Esophagus muscularis mucosa (tissue), 4 donors: ENCODE results near the gene GRID1. TPM values are rescaled to one million over a fixed set of nuclear protein-coding genes. Genes with fewer than 3 reads are reported as not detected.

Experiments used
- DNase-seq: peaks from one replicate; pipeline ENCODE4 v3.0.0-alpha.2; 2017; ENCODE audit errors: extremely low spot score
- H3K27ac ChIP-seq, 4 donors: fragments of 200-600 bp; sonication (generic); replicated peaks in 1 of 4; 1 replicate in 3 of 4; 2 replicates in 1 of 4; pipeline ENCODE4 v1.5.1; 2016 to 2019; ENCODE audit warnings: mild to moderate bottlenecking in 1 of 4
- H3K27me3 ChIP-seq, 4 donors: fragments of 200-600 bp; sonication (generic); one replicate each; pipeline versions ENCODE4 v1.5.1 to v1.6.0; 2016 to 2019
- H3K36me3 ChIP-seq, 4 donors: fragments of 200-600 bp; sonication (generic); one replicate each; pipeline ENCODE4 v1.5.1; 2016 to 2019
- H3K4me1 ChIP-seq, 4 donors: fragments of 200-600 bp; sonication (generic); one replicate each; pipeline ENCODE4 v1.5.1; 2016 to 2019
- H3K4me3 ChIP-seq, 4 donors: fragments of 200-600 bp; sonication (generic); 1 replicate in 2 of 4; 2 replicates in 2 of 4; pipeline ENCODE4 v1.5.1; 2016 to 2019; ENCODE audit warnings: mild to moderate bottlenecking in 4 of 4, moderate library complexity in 1 of 4
- H3K9me3 ChIP-seq, 4 donors: fragments of 200-600 bp; sonication (generic); 1 replicate in 3 of 4; 2 replicates in 1 of 4; pipeline ENCODE4 v1.5.1; 2016 to 2019
- EP300 ChIP-seq: sonication (generic); formaldehyde crosslinking; IDR thresholded peaks from one replicate; pipeline ENCODE4 v1.6.1; 2017; ENCODE audit warnings: antibody characterized with exemption
- POLR2A ChIP-seq: fragments of 450-650 bp; IDR thresholded peaks from one replicate; pipeline ENCODE4 v1.6.1; 2017; ENCODE audit warnings: antibody characterized with exemption, moderate library complexity, mild to moderate bottlenecking, low read depth
- POLR2AphosphoS5 ChIP-seq, 2 donors: sonication (generic); formaldehyde crosslinking; IDR thresholded peaks; one replicate each; pipeline ENCODE4 v1.6.1; 2017; ENCODE audit warnings: antibody characterized with exemption in 2 of 2
- WGBS: methylation state at CpG from one replicate; pipeline ENCODE4 v1.1.5; 2018; 5-methylcytosine and 5-hydroxymethylcytosine counted together
- intact Hi-C: fragments of 100-400 bp; cut with DNase I; formaldehyde crosslinking; loops from one replicate; pipeline ENCODE4 v1.15.1; 2023
- total RNA-seq, 4 donors: library from RNA; depleted of rRNA; stranded (reverse); fragments of >200 nt; gene quantifications; one replicate each; pipeline versions ENCODE4 v1.1.0 to v1.2.1, GENCODE V29; 2016
- TF ChIP-seq, protein P1 (sequence below), 3 experiments: fragments of 200-600 bp in 2 of 3; fragments of 450-650 bp in 1 of 3; sonication (generic) in 2 of 3; IDR thresholded peaks; one replicate each; pipeline ENCODE4 v1.5.1; 2017 to 2019; ENCODE audit warnings: antibody characterized with exemption in 3 of 3, mild to moderate bottlenecking in 2 of 3, moderate library complexity in 1 of 3

GRID1 gene
- total RNA-seq, 4 donors from 2014 or later, result under 0.01 to 1.3 (median 1.1) TPM

DNA sequence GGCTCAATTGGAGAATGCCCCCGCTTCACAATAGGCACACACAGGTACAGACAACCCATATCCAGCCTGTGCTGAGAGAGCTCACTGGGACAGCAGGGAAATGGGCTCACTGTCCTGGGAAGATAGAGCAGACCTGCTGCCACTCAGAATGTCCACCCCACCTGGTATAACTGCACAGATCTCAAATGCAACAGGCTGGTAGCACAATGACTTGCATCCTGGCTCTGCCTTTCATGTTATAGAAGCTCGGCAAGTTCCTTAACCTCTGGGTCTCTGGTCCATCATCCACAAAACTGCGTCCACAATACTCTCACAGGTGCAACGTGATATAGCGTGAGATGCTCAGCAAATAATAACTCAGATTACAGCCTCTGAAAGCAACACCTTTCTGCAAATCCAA, 295.4 kb downstream of the GRID1 start:
- no peak for DNase-seq
- Histone ChIP-seq H3K4me3 (no peak overlapping the region), H3K36me3 (no peaks in the 10 kb centered on the region), H3K9me3 (no peaks in the 10 kb centered on the region), H3K27ac (no peak overlapping the region), H3K27me3 (peaks cover 0 to 5% (median 0%) of the 10 kb centered on the region in 4 donors), H3K4me1 (no peaks in the 10 kb centered on the region)
- WGBS, result 80% methylated on average over 5 of the region's 5 CpGs
- intact Hi-C loops, result no loop called here
- no peak for TF ChIP-seq EP300

DNA sequence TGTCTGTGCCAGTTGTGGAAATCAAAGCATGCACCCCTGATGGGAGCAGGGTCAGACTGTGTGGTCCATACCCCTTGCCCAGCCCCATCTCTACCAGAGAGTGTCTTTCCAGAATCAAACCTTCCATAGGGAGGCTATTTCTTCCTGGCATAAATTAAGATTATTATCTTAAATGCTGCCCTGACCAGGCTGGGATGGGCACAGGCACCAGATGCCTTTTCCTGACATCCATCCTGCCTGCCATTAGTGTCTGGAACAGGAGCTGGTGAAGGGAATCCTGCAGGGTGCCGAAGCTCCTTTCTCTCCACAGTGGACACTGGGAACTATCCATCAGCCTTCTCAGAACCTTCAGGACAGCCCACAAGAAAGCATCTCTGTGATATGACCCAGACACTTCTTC, 296.3 kb downstream of the GRID1 start:
- Histone ChIP-seq H3K27me3 (peaks cover 0 to 8% (median 0%) of the 10 kb centered on the region in 4 donors), H3K36me3 (no peaks in the 10 kb centered on the region), H3K4me1 (no peaks in the 10 kb centered on the region), H3K9me3 (no peaks in the 10 kb centered on the region), H3K4me3 (no peak overlapping the region), H3K27ac (no peak overlapping the region)
- intact Hi-C loops, result no loop called here
- 86% methylated on average over 1 of the region's 1 CpG for WGBS
- no peak for DNase-seq
- TF ChIP-seq POLR2A (no peak), POLR2AphosphoS5 (IDR thresholded peaks at IDR 0.05) (no peak), EP300 (no peak)
- TF ChIP-seq, protein P1, sequence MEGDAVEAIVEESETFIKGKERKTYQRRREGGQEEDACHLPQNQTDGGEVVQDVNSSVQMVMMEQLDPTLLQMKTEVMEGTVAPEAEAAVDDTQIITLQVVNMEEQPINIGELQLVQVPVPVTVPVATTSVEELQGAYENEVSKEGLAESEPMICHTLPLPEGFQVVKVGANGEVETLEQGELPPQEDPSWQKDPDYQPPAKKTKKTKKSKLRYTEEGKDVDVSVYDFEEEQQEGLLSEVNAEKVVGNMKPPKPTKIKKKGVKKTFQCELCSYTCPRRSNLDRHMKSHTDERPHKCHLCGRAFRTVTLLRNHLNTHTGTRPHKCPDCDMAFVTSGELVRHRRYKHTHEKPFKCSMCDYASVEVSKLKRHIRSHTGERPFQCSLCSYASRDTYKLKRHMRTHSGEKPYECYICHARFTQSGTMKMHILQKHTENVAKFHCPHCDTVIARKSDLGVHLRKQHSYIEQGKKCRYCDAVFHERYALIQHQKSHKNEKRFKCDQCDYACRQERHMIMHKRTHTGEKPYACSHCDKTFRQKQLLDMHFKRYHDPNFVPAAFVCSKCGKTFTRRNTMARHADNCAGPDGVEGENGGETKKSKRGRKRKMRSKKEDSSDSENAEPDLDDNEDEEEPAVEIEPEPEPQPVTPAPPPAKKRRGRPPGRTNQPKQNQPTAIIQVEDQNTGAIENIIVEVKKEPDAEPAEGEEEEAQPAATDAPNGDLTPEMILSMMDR (IDR thresholded peaks at IDR 0.05), result no peak

- Histone ChIP-seq H3K27me3 (peaks cover 0 to 11% (median 0%) of the 10 kb centered on the region in 4 donors), H3K4me3 (no peak overlapping the region), H3K9me3 (no peaks in the 10 kb centered on the region), H3K27ac (no peak overlapping the region), H3K4me1 (no peaks in the 10 kb centered on the region), H3K36me3 (no peaks in the 10 kb centered on the region)
- TF ChIP-seq POLR2A (no peak), EP300 (no peak), POLR2AphosphoS5 (IDR thresholded peaks at IDR 0.05) (no peak)
- TF ChIP-seq, protein P1 (IDR thresholded peaks at IDR 0.05), result no peak
- intact Hi-C loops, result no loop called here
- 75% methylated on average over 10 of the region's 10 CpGs for WGBS
- no peak for DNase-seq
Measured at GRCh38 chr10:86068231-86069054, 298.2 kb downstream of the GRID1 start.

GRCh38 chr10:86067436-86068050, 299.1 kb downstream of the GRID1 start:
- no peaks in the 10 kb centered on the region for H3K4me1 ChIP-seq
- H3K27ac ChIP-seq, result no peak overlapping the region
- H3K36me3 ChIP-seq, result no peaks in the 10 kb centered on the region
- peaks cover 0 to 11% (median 0%) of the 10 kb centered on the region in 4 donors for H3K27me3 ChIP-seq
- intact Hi-C loops, result no loop called here
- no peak overlapping the region for H3K4me3 ChIP-seq
- TF ChIP-seq EP300, result no peak
- no peak for DNase-seq
- no peaks in the 10 kb centered on the region for H3K9me3 ChIP-seq
- WGBS, result 69% methylated on average over 3 of the region's 5 CpGs

DNA sequence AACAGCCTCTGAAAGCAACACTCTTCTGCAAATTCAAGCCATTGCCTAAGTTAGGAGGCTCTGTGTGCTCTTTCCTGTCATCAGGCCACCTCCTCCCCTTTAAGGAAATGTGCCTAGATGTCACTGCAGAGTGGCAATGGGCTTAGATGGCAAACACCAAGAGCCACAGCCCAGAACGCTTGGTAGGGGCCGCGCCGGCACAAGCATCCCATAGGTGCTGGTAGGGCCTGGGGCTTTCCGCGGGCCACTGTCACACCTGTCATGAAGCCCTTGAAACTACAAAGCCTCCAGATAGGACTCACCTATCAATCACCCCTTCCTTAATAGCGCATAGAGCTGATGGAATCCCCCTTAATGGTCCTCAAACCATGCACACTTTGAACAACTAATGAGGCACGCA, 299.9 kb downstream of the GRID1 start:
- Histone ChIP-seq H3K27me3 (peaks cover 0 to 11% (median 0%) of the 10 kb centered on the region in 4 donors), H3K9me3 (no peaks in the 10 kb centered on the region), H3K4me1 (no peaks in the 10 kb centered on the region), H3K27ac (no peak overlapping the region), H3K36me3 (no peaks in the 10 kb centered on the region), H3K4me3 (no peak overlapping the region)
- WGBS, result 89% methylated on average over 8 of the region's 8 CpGs
- no peak for DNase-seq
- intact Hi-C loops, result no loop called here
- TF ChIP-seq POLR2AphosphoS5 (IDR thresholded peaks at IDR 0.05), result no peak
- TF ChIP-seq, protein P1 (IDR thresholded peaks at IDR 0.05), result no peak
- TF ChIP-seq EP300, result no peak
- no peak for TF ChIP-seq POLR2A
